Measurements from ENCODE around the gene IMP4.
"Not testable (repeated sequence)": the region's sequence is repeated elsewhere in the genome, so short reads cannot be mapped to it uniquely, and the experiment has no call there.

The IMP4 gene, protein sequence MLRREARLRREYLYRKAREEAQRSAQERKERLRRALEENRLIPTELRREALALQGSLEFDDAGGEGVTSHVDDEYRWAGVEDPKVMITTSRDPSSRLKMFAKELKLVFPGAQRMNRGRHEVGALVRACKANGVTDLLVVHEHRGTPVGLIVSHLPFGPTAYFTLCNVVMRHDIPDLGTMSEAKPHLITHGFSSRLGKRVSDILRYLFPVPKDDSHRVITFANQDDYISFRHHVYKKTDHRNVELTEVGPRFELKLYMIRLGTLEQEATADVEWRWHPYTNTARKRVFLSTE

DNA sequence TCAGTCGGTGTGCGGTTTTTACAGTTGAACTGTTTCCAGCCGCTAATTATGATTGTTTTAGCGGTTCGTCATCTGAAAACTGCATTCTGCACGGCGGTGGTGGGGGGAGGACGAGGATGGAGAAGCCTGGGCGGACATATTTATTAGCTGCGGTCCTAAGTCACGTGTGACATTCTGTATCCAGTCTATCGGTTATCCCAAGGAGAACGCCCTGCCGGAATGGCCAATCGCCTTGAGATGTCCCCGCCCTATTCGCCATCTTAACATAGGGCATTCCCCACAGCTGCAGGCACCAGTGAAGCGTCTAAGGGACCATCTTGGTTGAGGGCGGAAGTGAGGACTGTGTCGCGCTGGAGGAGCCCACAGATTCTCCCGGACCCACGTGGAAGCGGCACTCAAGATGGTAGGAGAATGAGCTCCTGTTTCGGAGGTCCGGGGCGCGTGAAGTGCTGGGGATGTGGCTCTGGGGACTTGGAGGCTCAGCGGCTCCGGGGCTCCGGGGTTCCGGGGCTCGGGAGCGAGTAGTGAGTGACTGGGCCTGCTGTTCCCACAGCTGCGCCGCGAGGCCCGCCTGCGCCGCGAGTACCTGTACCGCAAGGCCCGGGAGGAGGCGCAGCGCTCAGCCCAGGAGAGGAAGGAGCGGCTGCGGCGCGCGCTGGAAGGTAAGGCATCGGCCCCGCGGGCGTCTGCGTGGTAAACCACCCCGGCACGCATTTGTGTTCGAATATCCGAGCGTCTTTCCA, at the start of gene IMP4:
Gene IMP4, plus strand, starts transcription at position 365 of the 743 bp plus-strand sequence. Its CDS starts 36 bp downstream, at position 401.
- DNase-seq (ENCODE audit: low spot score), result peak; percentile 100

DNA sequence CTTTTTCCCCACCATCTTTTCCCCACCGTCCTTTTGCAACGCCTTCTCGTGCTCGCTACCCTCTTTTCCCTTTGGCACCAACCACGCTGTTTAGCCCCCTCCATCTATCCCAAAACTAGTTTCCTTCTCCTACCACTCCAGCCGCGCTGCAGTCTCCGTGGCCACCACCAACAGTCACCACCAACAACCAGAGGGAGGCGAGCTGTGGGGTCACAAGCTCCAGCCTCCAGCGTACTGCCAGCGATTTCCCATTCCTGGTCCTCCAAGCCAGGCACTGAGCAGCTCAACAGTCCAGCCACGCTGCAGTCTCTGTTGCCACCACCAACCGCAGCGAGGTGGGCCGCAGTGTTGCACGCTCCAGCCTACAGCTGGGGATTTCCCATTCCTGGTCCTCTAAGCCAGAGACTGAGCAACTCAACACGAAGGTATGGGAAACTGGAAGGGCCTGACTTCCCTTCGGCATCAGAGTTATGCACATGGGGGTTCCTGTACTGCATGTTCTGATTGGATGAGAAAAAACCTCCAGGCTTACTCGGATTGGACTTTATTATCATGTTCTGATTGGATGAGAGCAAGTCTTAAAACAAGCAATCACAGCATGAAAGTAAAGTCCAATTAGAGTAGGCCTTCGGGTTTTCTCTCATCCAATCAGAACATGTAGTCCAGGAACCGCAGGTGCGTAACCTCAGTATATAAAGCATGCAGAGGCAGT, 42.3 kb upstream of the IMP4 start:
- no peak for DNase-seq (ENCODE audit: low spot score)

DNA sequence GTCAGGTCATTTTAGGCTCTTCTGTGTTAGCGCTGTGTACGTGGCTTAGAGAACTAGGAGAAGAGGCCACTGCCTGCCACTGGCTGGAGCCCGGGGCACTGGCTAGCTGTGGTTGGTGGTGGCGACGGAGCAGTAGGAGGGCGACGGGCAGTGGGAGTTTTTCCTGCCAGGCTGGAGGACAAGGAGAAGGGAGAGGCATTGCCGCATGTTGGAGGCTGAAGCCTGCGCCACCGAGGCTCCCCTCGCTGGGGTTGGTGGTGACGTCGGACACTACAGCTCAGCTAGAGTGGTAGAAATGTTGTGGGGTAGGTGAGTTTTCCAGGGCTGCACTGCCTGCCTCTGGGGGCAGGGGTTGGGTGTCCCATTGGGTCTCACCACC, 41.7 kb upstream of the IMP4 start:
- no peak for DNase-seq (ENCODE audit: low spot score)

DNA sequence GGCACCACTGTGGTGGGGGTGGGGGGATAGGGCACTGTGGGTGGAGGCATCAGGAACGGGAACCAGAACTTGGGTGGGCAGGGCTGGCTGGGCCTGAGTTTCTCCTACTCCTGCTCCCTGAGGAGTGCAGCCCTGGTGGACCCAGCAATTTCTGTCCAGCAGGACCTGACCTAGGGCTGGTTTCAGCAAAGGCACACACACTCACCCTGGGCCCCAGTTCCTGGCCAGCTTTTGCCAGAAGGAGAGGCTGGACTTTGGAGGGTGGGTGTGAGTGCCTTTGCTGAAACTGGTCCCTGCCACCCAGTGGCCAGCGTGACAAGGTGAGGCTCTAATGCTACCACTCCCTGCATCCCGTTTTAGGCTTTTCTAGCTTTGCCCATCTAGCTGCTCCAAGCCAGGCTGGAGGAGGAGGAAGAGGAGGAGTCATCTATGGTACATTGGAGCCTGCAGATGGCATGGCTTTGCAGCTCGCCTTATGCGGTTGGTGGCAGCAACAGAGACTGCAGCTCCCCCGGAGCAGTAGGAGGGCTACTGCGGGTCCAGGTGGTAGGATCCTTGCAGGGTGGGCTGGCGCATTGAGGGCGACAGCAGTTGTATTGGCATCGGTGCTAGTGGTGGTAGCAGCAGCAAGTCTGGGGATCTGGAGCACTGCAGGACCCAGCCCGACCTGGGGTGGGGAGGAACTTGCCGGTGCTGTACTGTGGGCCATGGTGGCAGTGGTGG, 40.4 kb upstream of the IMP4 start:
- peak; percentile 16 for DNase-seq (ENCODE audit: low spot score)

DNA sequence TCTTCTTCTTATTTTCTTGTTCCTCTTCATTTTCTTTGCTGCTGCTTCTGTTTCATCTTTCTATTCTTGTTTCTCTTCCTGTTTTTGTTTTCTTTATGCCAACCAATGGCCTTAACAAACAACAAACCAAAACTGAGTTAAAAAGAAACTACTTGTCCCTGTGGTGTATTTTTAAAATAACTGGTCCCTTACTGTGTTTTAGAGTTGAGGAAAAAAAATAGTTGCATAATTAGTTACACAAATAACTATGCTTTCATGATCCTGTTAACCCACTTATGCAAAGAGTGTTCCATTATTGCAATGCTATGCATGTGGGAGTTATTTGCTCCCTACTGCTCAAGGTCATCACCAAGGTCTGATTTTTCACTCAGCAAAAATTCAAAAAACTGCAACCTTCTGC, 39.5 kb upstream of the IMP4 start:
- DNase-seq (ENCODE audit: low spot score), result no peak

DNA sequence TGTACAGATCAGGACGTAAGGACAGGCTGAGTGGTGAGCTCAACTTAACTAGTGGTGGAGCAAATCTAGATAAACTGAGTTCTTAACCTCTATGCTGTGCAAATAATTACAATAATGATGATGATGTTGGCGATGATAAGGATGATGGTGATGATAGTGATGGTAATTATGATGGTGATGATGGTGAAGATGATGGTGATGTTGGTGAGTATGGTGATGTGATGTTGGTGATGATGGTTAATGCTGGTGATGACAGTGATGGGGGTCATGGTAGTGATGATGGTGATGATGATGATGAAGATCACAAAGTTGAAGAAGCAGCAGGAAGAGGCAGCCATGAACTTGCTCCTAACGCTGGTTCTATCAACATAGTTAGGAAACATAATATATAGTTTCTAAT, 38.0 kb upstream of the IMP4 start:
- DNase-seq (ENCODE audit: low spot score), result no peak

DNA sequence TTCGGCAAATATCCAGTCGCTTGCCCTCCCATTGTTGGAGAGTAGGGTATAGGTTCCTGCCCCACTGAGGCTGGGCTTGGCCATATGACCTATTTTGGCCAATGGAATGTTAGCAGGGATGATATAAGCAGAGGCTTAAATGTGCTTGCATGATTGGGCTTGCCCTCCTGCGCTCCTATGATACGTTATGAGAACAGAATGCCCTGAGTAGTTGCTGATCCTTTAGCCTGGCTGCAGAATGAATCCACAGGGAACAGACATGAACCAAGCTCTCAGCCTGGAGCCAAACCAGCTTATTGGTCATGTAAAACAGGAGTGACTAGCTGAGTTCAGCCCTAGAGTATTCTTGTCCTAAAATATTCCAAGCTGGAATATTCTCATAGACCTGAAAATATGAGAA, 34.8 kb upstream of the IMP4 start:
- no peak for DNase-seq (ENCODE audit: low spot score)

DNA sequence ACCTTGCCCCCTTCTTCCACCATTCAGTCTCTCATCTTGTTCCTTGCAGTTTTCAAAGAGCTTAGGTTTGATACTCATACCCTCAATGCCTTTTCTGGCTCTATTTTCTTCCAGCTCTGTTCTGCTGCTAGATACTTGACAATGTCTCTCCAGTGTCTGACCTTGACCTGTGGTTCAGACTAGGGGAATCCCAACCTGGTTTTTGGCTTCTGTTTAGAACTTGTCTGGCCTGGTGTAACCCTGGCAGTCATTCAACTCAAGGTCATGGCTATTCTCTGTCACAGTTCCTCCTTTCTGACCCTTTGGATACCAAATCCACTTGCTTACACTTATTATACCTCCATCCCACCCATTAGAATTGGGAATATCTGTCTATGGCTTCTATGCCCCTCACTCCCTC, 31.8 kb upstream of the IMP4 start:
- DNase-seq (ENCODE audit: low spot score), result no peak

DNA sequence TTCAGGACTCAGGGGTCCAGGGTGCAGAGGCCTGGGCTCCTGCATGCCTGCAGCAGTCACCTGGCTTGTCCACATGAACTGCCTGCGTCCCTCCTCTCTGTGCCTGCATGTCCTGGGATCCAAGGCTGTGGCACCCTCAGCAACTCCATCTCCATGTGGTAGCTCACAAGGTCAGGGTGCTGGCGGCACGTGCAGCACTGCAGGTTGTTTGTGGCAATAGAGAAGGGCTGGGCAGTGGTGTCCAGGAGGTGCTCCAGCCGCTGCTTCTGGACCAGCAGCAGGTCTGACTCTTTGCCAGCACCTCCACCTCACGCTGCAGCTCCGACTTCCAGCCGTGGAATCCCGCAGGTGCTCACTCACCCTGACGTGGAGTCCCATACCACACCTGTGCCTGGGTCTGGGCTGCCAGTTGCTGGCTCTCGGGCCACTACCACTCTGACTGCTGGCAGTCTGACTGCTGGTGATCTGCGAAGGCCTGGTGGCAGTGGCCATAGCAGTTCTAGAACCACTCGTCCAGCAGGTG, 28.8 kb upstream of the IMP4 start:
- DNase-seq (ENCODE audit: low spot score), result no peak

DNA sequence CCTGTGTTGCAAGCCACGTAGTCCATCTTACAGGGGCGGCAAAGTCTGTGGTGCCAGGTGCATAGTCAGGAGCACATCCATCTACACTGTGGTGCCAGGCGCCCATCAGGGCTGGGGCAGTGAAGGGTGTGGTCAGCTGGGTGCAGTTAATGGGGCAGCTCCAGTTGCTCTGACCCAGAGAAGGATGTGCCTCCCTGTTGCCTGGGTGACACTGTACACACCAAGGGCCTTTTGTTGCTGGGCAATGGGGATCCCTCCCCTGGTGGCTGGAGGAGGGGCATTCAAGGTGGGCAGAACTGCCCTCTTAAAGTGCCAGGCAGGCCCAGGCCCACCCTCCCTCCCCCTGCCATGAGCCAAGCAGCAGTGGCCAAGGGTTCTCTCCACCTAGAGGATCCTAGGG, 28.3 kb upstream of the IMP4 start:
- DNase-seq (ENCODE audit: low spot score), result no peak

DNA sequence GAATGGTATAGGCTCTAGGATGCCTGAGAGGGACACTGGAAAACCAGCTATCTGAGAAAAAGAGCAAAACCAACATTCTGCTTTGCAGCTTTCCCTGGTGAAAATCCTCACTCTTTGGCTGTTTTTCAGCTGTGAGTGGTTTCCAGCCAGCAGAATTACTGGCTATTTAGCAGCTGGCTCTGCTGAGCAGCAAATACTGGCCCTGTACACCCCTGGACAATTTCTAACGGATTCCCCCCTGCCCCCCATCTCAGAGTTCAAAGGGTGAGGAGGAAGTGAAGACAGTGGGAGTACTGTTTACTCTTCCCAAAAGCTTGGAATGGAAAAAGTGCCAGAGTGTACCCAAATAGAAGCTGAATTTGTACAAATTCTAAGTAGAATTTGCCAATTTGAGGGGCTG, 26.1 kb upstream of the IMP4 start:
- no peak for DNase-seq (ENCODE audit: low spot score)

DNA sequence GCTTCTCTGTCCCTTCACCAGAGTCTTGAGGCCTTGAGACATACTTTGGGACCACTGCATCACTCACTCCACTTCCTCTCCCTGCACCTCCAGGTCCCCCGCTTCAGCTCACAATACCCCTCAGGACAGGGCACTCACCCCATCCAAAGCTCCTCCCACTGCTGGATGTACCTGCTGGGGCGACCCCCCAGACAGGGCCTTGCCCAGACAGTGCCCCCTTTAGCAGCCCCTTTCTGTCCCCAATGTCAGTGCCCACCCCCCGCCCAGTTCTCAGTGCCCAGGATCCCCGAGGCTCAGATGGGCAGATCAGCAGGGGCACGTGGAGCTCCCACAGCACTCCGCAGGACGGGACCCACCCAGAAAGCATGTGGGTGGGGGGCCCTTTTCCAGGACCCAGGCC, 23.8 kb upstream of the IMP4 start:
- DNase-seq (ENCODE audit: low spot score), result no peak

DNA sequence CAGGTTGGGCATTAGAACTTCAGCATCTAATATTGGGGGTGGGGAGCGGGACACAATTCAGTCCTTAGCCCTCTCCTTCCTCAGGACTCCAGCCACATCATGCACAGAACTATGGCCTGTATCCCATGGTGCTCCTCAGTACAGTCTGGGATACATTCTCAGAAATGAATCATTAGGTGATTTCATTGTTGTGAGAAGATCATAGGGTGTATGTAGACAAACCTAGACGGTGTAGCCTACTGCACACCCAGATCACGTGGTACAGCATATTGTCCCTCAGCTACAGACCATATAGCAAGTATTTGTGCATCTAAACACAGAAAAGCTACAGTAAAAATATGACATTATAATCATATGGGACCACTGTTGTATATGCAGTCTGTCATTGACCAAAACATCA, 23.2 kb upstream of the IMP4 start:
- DNase-seq (ENCODE audit: low spot score), result no peak

DNA sequence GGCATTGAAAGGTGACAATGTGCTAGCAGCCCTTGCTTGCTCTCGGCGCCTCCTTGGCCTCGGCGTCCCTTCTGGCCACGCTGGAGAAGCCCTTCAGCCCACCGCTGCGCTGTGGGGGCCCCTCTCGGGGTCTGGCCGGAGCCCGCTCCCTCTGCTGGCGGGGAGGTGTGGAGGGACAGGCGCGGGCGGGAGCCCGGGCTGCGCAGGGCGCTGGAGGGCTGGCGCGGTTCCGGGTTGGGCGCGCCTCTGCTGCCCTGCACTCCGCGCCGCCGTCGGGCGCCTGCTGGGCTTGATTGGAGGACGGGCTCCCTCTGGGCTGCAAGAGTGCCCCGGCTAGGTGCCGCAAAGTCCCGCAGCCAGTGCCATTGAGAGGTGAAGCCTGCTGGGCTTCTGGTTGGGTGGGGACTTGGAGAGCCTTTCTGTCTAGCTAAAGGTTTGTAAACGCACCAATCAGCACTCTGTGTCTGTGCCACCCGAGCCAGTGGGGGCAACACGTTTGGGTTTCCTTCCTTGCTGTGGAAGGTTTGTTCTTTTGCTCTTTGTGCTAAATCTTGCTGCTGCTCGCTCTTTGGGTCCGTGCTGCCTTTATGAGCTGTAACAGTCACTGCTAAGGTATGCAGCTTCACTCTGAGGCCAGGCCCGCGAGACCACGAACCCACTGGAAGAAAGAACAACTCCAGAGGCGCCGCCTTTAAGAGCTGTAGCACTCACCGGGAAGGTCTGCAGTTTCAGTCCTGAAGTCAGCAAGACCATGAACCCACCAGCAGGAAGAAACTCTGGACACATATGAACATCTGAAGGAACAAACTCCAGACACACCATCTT, 14.8 kb upstream of the IMP4 start:
- DNase-seq (ENCODE audit: low spot score), result no peak

DNA sequence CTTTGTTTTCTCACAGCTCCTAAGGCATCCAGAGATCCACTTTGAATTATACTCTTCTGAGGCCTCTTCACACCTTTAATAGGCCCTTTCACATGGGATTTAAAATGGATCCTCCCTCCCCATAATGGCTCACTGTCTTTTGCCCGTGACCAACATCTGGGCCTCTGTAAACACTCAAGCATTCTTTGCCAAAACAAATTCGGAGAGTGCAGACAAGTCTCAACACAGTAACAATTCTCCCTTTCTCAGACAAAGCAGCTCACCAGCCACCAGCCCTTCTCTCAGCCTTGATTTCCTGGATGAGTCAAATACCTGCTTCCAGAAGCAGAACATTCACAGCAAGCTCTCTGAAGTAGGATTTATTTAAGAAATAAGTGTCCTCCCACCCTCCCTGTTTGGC, 14.0 kb upstream of the IMP4 start:
- no peak for DNase-seq (ENCODE audit: low spot score)

DNA sequence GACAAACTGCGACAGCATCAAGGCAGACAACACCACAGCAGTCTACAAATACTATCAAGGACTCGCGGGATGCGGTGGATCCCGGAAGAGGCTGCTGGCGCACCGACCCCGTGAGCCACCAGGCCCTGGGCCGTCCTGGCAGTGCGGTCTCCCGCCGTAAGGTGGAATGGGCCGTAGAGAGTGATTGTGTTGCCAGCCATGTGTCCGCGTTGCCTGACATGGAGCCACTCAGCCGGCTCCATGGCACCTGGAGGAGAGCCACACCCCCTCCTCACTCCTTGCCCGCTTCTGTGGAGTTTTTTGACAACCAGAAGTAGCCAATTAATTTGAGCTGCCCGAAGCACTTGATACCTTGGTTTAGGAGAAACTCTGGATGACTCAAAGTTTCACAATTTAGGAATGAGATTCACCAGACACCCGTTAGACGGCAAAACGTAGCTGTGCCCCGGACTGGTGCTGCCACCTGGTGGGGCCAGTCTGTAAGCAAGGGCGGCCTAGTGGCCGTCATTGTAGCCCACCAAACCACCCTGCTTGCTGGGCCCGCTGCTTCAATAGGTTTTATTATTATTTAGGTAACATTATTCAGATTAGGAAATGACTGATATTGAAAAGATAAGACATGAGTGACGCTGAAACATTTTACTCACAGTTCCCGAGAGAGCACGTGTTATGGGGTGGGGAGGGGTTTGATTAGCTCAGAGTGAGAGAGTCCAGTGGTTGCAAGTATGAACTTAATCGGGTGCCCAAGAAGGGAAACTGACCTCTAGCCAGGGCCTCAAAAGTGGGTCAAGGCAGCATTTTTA, 10.2 kb upstream of the IMP4 start:
- DNase-seq (ENCODE audit: low spot score), result peak; percentile 78

DNA sequence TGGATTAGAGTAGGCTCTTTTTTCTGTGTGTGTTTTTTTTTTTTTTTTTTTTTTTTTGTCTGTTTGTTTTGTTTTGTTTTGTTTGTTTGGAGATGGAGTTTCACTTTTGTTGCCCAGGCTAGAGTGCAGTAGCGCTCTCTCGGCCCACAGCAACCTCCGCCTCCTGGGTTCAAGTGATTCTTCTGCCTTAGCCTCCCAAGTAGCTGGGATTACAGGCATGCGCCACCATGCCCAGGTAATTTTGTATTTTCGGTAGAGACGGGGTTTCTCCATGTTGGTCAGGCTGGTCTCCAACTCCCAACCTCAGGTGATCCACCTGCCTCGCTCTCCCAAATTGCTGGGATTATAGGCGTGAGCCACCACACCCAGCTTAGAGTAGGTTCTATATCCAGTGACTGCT, 9.4 kb upstream of the IMP4 start:
- DNase-seq (ENCODE audit: low spot score), result not testable (repeated sequence)

DNA sequence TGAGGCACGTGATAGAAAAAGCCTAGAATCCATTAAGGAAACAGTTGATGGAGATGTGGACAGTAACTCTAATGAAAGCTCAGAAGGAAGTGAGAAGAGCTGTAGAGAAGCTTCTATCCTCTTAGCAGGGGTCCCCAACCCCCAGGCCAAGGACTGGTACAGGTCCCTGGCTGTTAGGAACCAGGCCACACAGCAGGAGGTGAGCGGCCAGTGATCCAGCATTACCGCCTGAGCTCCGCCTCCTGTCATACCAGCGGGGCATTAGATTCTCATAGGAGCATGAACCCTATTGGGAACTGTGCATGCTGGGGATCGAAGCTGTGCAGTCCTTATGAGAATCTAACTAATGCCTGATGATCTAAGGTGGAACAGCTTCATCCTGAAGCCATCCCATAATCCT, 8.7 kb upstream of the IMP4 start:
- DNase-seq (ENCODE audit: low spot score), result no peak

DNA sequence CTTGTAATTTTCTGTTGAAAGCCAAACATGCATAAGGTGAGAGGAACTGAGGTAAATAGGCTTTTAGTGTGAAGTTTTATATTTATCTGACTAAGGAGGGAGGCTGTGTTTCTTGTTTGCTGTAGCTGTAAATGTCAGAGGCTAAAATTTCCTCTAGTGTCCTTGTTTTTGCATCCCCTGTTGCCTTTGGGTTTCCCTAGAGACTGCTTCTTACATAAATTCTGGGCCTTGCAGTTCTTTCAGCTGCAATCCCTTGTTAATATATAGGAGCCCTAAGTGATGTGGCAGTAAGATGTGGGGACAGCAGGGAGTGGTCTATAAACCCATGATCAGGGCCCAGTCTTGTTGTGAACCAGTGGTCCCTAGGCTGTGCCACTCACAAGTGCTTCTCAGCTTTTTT, 7.5 kb upstream of the IMP4 start:
- DNase-seq (ENCODE audit: low spot score), result no peak

DNA sequence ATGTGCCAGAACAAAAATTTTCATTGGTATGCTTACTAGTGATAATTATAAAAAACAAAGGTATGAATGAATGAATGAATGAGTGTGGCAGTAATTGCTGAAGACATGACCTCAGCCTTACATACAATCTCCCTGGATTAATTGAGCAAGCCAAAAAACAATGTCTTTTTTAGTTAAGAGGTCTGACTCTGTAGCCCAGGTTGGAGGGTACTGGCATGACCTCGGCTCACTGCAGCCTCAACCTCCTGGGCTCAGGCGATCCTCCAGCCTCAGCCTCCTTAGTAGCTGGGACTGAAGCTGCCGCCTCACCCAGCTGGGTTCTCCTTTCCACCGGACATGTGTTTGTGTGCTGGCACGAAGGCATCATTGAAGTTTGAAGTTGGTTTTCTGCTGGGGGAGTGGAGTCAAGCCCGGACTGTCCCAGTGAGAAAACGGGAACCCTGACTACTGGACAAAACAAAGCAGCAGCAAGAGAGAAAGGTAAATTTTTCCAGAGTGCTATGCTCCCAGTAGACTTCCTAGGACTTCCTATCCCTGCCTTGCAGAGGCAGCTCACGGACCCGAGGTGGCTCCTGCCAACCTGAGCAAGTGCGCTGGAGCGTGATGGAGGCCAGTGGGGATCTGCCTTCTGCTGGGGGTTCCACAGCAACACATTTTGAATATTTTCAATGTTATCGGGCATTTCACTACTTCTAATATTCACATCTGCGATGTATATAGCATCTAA, 6.4 kb upstream of the IMP4 start:
- DNase-seq (ENCODE audit: low spot score), result no peak
